ENCODE measurements around the gene NOXRED1. TPM values are rescaled to one million over a fixed set of nuclear protein-coding genes. Genes with fewer than 3 reads are reported as not detected.

The NOXRED1 gene
- total RNA-seq, 1 experiment from 2014 or later, result 0.41 TPM

DNA sequence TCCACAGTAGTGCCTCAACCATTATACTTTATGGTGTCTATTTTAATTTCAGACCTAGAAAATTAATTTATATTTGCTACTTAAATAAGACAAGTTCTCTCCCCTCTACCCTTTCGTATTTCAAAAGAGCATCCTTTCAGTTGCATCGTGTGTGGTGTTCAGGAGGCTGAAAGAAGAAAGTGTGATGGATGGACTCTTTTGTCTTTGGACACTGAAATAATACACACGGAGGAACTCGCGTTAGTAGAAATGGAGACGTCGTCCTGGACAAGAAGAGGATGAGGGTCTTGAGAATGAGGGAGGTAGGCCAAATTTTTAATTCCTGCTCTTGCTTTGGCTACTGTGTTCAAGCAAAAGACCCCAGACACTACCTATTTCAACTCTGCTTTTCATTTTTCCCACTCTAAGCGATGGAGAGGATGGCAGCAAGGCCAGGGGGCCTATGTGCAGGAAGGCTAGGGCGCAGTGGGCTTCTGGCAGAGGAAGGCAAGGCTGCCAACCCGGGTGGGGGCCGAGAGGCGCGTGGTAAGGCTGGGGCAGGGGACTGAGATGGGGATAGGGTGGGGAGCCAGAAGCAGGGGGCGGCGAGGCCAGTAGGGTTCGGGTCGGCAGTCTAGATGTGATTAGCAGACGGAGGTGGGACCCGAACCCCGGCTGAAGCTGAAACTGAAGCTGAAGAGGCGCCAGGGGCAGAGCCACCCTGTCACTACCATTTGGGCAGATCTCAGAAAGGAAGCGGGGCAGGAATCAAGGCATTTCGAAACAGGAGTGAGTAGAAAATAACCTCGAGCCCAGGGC is 47.2 kb downstream of the NOXRED1 start:
- ChIA-PET POLR2A (interaction anchor here (0.7 to 1.8 kb wide), 5 partner anchors 15 to 117 kb away, joined by 3 to 17 read pairs (median 4); partner anchors contain the start of genes GSTZ1, POMT2 and VIPAS39), CTCF (interaction anchor here (1.0 to 1.3 kb wide), 4 partner anchors 33 to 82 kb away, joined by 3 to 7 read pairs (median 5); partner anchors contain the start of genes GSTZ1 and POMT2)
- Histone ChIP-seq H3K9me3 (no peaks in the 10 kb centered on the region), H3K4me3 (ENCODE audit: low read depth, low read length) (peak overlapping the region; percentile 73), H3K36me3 (ENCODE audit: control insufficient read depth, insufficient read depth, low read length) (no peaks in the 10 kb centered on the region), H3K4me1 (peaks cover 30% of the 10 kb centered on the region), H3K27me3 (replicated peaks; ENCODE audit: control insufficient read depth, insufficient read depth, low read length) (no peaks in the 10 kb centered on the region)
- H3K27ac Mint-ChIP-seq (ENCODE audit: unreplicated experiment), result no peak overlapping the region
- TF ChIP-seq, protein P1, sequence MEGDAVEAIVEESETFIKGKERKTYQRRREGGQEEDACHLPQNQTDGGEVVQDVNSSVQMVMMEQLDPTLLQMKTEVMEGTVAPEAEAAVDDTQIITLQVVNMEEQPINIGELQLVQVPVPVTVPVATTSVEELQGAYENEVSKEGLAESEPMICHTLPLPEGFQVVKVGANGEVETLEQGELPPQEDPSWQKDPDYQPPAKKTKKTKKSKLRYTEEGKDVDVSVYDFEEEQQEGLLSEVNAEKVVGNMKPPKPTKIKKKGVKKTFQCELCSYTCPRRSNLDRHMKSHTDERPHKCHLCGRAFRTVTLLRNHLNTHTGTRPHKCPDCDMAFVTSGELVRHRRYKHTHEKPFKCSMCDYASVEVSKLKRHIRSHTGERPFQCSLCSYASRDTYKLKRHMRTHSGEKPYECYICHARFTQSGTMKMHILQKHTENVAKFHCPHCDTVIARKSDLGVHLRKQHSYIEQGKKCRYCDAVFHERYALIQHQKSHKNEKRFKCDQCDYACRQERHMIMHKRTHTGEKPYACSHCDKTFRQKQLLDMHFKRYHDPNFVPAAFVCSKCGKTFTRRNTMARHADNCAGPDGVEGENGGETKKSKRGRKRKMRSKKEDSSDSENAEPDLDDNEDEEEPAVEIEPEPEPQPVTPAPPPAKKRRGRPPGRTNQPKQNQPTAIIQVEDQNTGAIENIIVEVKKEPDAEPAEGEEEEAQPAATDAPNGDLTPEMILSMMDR (IDR thresholded peaks at IDR 0.05; ENCODE audit: insufficient read depth in 1 of 2, low read depth in 1 of 2, low read length in 1 of 2, severe bottlenecking in 1 of 2, unreplicated experiment in 1 of 2), result no peak
- DNase-seq, result peak in 1 of 2 experiments; percentile 33
- no peaks in the 10 kb centered on the region for H3K9me3 Mint-ChIP-seq (ENCODE audit: unreplicated experiment)
- no peaks in the 10 kb centered on the region for H3K27me3 Mint-ChIP-seq (ENCODE audit: insufficient read depth, unreplicated experiment)
- no peak overlapping the region for H3K4me3 Mint-ChIP-seq (ENCODE audit: unreplicated experiment)
- H3K4me1 Mint-ChIP-seq (ENCODE audit: low read depth, unreplicated experiment), result peaks cover 32% of the 10 kb centered on the region
- BruUV-seq (replicated peaks), result no TSS peak
- intact Hi-C loops (cut with micrococcal nuclease; ENCODE audit: unreplicated experiment), result loop anchor here (2.0 kb wide), 1 partner anchor 81 kb away; the partner anchor contains the start of gene VIPAS39
- no peaks in the 10 kb centered on the region for H3K36me3 Mint-ChIP-seq (ENCODE audit: insufficient read depth, unreplicated experiment)

DNA sequence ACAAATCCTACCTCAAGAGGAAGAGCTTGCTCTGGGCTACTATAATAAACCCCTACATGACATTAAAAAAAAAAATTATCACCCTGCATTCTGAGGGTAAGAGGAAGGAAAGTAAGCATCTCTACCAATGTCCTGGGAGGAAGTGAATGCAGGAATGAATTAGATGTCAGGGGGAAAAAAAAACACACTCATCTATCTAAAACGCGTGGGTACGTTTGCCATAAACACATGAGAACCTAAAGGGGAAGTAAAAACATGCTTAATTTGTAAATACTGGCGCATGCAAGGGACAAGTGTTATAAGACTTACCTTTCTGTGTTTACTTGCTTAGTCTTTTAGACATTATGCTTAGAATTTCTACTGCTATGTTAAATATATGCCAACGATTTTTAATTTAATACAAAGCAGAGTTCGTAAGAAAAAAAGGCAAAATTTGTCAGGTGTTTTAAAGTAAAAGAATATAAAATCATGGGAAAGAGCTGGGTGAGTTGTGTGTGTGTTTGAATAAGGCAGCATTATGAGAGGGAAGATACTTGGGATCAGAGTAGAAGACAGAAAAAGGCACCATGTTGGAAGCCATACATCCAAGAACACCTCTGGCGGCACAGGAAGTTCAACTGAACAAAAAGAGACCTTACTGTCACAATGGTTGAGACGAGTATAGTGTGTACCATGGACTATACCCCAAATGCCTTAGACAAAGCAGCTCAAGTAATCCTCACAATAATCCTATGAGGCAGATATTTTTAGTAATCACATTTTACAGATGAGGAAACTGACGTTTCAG is 48.0 kb downstream of the NOXRED1 start:
- Mint-ChIP-seq H3K9me3 (ENCODE audit: unreplicated experiment) (no peaks in the 10 kb centered on the region), H3K27me3 (ENCODE audit: insufficient read depth, unreplicated experiment) (no peaks in the 10 kb centered on the region), H3K27ac (ENCODE audit: unreplicated experiment) (no peak overlapping the region), H3K4me1 (ENCODE audit: low read depth, unreplicated experiment) (peaks cover 26% of the 10 kb centered on the region), H3K36me3 (ENCODE audit: insufficient read depth, unreplicated experiment) (no peaks in the 10 kb centered on the region), H3K4me3 (ENCODE audit: unreplicated experiment) (no peak overlapping the region)
- intact Hi-C loops (cut with micrococcal nuclease; ENCODE audit: unreplicated experiment), result no loop called here
- ChIA-PET POLR2A (interaction anchor here (0.6 kb wide), 1 partner anchor 333 kb away, joined by 3 read pairs; no protein-coding TSS in a partner anchor), CTCF (no interaction called here)
- H3K9me3 ChIP-seq, result no peaks in the 10 kb centered on the region
- peaks cover 33% of the 10 kb centered on the region for H3K4me1 ChIP-seq
- no peaks in the 10 kb centered on the region for H3K27me3 ChIP-seq (replicated peaks; ENCODE audit: control insufficient read depth, insufficient read depth, low read length)
- TSS peak; percentile 37 for BruUV-seq (replicated peaks)
- H3K36me3 ChIP-seq (ENCODE audit: control insufficient read depth, insufficient read depth, low read length), result no peaks in the 10 kb centered on the region
- TF ChIP-seq, protein P1 (IDR thresholded peaks at IDR 0.05; ENCODE audit: insufficient read depth in 1 of 2, low read depth in 1 of 2, low read length in 1 of 2, severe bottlenecking in 1 of 2, unreplicated experiment in 1 of 2), result no peak
- no peak for DNase-seq
- H3K4me3 ChIP-seq (ENCODE audit: low read depth, low read length), result no peak overlapping the region

DNA sequence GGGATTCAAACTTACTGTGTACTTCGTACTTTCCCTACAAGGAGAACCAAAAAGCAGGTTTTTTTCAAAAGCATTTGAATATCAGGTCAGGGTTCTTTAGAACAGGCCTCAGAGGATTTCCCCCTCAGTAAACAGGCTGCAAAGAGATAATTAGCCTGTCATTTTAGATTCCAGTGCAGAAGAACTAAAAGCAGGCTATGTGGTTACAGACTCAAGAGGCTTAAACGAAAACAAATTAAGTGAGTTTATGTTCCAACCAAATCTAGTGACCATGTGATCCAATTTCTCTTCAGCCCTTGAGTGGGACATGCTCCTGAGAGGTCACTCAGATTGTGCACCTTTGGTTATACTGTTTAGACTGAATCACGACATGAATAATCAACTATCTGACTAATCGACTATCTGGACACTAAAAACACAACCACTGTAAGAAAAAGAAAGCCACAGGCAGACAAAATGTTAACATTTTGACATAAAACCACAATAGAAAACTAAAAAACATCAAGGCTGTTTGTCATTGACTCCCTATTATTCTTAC is 51.0 kb downstream of the NOXRED1 start:
- Mint-ChIP-seq H3K36me3 (ENCODE audit: insufficient read depth, unreplicated experiment) (no peaks in the 10 kb centered on the region), H3K4me1 (ENCODE audit: low read depth, unreplicated experiment) (peaks cover 24% of the 10 kb centered on the region), H3K4me3 (ENCODE audit: unreplicated experiment) (no peak overlapping the region), H3K27me3 (ENCODE audit: insufficient read depth, unreplicated experiment) (no peaks in the 10 kb centered on the region), H3K27ac (ENCODE audit: unreplicated experiment) (no peak overlapping the region), H3K9me3 (ENCODE audit: unreplicated experiment) (no peaks in the 10 kb centered on the region)
- CTCF ChIA-PET, result no interaction called here
- peaks cover 29% of the 10 kb centered on the region for H3K4me1 ChIP-seq
- no peak overlapping the region for H3K4me3 ChIP-seq (ENCODE audit: low read depth, low read length)
- no peaks in the 10 kb centered on the region for H3K36me3 ChIP-seq (ENCODE audit: control insufficient read depth, insufficient read depth, low read length)
- BruUV-seq (replicated peaks), result no TSS peak
- no peaks in the 10 kb centered on the region for H3K9me3 ChIP-seq
- H3K27me3 ChIP-seq (replicated peaks; ENCODE audit: control insufficient read depth, insufficient read depth, low read length), result no peaks in the 10 kb centered on the region
- TF ChIP-seq, protein P1 (IDR thresholded peaks at IDR 0.05; ENCODE audit: insufficient read depth in 1 of 2, low read depth in 1 of 2, low read length in 1 of 2, severe bottlenecking in 1 of 2, unreplicated experiment in 1 of 2), result no peak
- DNase-seq, result peak in 1 of 2 experiments; percentile 2
- POLR2A ChIA-PET, result no interaction called here
- intact Hi-C loops (cut with micrococcal nuclease; ENCODE audit: unreplicated experiment), result no loop called here

All from Caco-2 (cell line).